Ecto neural progenitor cell (in vitro differentiated cells): ENCODE results near the gene HTRA2.
A peak's percentile ranks its signal among the peaks of the same experiment; 100 is the strongest.
"Not testable (repeated sequence)": the region's sequence is repeated elsewhere in the genome, so short reads cannot be mapped to it uniquely, and the experiment has no call there.

Source experiments
- DNase-seq: peaks from one replicate; pipeline ENCODE4 v3.0.0-alpha.2; 2018; ENCODE audit warnings: low spot score

Gene HTRA2

GRCh38 chr2:74529357-74530238 lies at the start of gene HTRA2, which contains the start of gene AUP1:
Gene HTRA2, plus strand, starts transcription at chr2:74529933. Its CDS starts 74 bp downstream, at chr2:74530007.
Gene AUP1, minus strand, starts transcription at chr2:74529706. Its CDS starts 77 bp downstream, at chr2:74529629.
- DNase-seq, result peak; percentile 99

- no peak for DNase-seq
These were observed 48.3 kb upstream of the HTRA2 start for GRCh38 chr2:74481431-74481830.

GRCh38 chr2:74481961-74482800 lies 47.6 kb upstream of the HTRA2 start:
- no peak for DNase-seq

GRCh38 chr2:74482801-74483674 lies 46.7 kb upstream of the HTRA2 start, which contains the start of the genes CCDC142 and TTC31:
Gene CCDC142, minus strand, starts transcription at chr2:74482998. Its CDS starts 161 bp downstream, at chr2:74482837.
Gene TTC31, plus strand, starts transcription at chr2:74483081. Its CDS starts 15 bp downstream, at chr2:74483096.
- DNase-seq, result peak; percentile 96

- DNase-seq, result not testable (repeated sequence)
These were observed 46.0 kb upstream of the HTRA2 start for GRCh38 chr2:74483675-74484164.

- no peak for DNase-seq
These were observed 43.6 kb upstream of the HTRA2 start for GRCh38 chr2:74486141-74486540.

GRCh38 chr2:74488643-74489481 lies 40.9 kb upstream of the HTRA2 start:
- DNase-seq, result no peak

GRCh38 chr2:74489906-74490305 lies 39.8 kb upstream of the HTRA2 start:
- DNase-seq, result no peak

- DNase-seq, result no peak
These were observed 37.8 kb upstream of the HTRA2 start for GRCh38 chr2:74491648-74492544.

GRCh38 chr2:74493546-74493945 lies 36.2 kb upstream of the HTRA2 start:
- no peak for DNase-seq

GRCh38 chr2:74495440-74495839 lies 34.3 kb upstream of the HTRA2 start:
- no peak for DNase-seq

GRCh38 chr2:74496997-74497776 lies 32.5 kb upstream of the HTRA2 start:
- DNase-seq, result no peak

GRCh38 chr2:74497777-74498499 lies 31.8 kb upstream of the HTRA2 start:
- DNase-seq, result peak; percentile 69

- peak; percentile 66 for DNase-seq
These were observed 31.1 kb upstream of the HTRA2 start for GRCh38 chr2:74498500-74499266.

GRCh38 chr2:74499267-74499939 lies 30.3 kb upstream of the HTRA2 start, which contains the start of gene LBX2:
Gene LBX2, minus strand, starts transcription at chr2:74499603. Its CDS starts 66 bp downstream, at chr2:74499537.
- DNase-seq, result peak; percentile 60

GRCh38 chr2:74499940-74500577 lies 29.7 kb upstream of the HTRA2 start:
- no peak for DNase-seq
